Ammon's horn (tissue), 1 donor: ENCODE results near the gene WDPCP.
"Not testable (repeated sequence)": the region's sequence is repeated elsewhere in the genome, so short reads cannot be mapped to it uniquely, and the experiment has no call there.

Experiments used
- DNase-seq: peaks from one replicate; pipeline ENCODE4 v3.0.0-alpha.2; 2016; ENCODE audit warnings: low spot score

The WDPCP gene

DNA sequence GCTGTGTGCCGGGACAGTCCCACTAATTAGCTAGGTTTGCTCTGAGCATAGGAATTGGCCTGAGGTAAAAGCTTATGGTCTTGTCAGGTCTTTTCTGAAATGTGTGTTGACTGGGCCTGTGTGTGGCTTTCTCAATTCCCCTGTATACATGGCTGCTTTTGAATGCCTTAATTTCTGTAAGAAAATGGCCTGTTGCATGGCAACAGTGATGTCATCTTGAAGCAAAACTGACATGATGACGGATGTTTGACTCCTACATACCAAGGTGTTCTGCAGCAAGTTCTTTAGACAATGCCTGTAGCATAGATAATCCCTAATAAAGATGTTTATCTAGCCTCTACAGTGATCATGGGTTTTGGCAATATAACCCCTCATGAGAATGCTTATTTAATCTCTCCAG is 339.1 kb downstream of the WDPCP start:
- DNase-seq = no peak

- no peak for DNase-seq
These were observed 345.5 kb downstream of the WDPCP start for GRCh38 chr2:63242747-63243146.

GRCh38 chr2:63225964-63226686 is 362.2 kb downstream of the WDPCP start:
- DNase-seq = no peak

- no peak for DNase-seq
These were observed 369.3 kb downstream of the WDPCP start for GRCh38 chr2:63218800-63219526.

GRCh38 chr2:63195310-63195709 is 393.0 kb downstream of the WDPCP start:
- DNase-seq = no peak

- no peak for DNase-seq
These were observed 394.1 kb downstream of the WDPCP start for GRCh38 chr2:63194175-63194574.

GRCh38 chr2:63192889-63193774 is 395.1 kb downstream of the WDPCP start:
- no peak for DNase-seq

DNA sequence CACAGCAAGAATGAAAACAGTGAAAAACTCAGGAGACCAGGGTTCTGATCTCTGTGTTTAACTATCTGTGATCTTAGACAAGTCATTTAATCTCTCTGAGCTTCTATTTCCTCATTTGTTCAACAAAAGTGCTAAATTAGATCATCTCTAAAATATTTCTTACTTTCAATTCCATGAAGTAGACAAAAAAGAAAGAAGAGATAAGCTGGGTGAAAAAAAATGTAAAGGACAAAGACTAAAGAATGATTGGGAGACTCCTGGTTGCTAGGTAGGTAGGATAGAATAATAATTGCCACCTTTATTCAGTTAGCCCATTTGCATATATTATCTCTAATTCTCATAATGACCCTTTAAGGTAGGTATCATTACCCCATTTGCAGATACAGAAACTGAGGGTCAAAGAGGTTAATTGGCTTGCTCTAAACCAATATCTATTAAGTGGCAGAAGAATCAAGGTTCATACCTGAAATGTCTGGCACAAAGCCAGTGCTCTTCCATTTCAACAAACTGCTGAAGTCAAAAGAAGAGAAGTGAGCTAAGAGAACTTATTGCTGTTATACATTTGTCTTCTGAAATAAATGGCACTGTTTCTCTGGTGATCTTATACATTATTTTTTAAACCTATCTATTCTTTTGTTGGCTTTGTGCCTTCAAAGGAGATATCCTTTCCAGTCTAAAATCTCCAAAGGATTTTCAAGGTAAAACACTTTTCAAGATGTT is 395.9 kb downstream of the WDPCP start:
- no peak for DNase-seq

- no peak for DNase-seq
These were observed 399.3 kb downstream of the WDPCP start for GRCh38 chr2:63189026-63189425.

DNA sequence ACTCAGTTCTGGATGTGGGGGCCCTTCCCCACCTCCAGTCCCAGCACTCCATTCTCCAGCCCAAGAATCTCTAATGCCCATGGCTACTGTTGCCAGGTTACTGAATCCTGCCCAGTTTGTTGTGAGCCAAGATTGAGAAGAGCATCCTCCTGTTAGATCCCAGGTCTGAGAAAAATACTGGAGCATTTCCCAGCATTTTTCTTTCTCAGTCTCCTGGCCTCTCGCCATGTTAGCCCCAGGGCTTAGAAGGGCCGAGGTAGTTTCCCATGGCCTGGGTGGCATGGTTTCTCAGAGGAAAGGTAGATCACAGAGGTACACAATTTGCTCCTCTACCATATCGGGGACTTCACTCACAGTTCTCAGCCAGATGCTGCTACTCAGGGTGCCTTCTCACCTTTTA is 401.9 kb downstream of the WDPCP start:
- no peak for DNase-seq

DNA sequence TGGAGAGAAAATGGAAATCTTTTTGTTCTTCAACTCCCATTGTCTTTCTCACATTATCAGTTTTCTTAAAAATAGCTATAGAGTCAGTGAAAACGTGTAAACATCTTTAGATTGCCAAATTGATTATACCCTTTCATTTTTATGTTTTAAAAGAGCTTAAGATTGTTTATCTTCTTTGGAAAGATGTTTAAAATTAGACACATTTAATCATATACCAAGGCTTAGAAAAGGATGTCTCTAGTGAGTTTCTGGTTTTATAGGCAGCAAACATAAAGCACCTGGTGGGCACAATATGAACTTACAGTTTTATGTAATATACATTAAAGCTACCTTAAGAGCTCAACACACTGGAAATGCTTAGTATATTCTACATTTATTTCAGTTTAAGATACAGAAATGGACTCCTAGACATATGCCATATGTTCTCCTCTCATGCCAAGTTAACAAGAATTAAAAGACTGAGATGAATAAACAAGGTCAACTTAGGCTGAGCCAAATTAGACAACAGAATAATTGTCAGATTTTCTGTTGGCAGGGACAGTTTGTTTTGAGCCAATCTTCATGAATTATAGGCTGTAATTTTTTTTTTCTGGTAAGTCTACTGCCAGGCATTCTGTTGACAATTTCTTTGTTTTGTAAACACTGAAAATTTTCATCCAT is 425.0 kb downstream of the WDPCP start:
- no peak for DNase-seq

GRCh38 chr2:63159262-63159661 is 429.0 kb downstream of the WDPCP start:
- no peak for DNase-seq

GRCh38 chr2:63136683-63137082 is 451.6 kb downstream of the WDPCP start:
- DNase-seq = not testable (repeated sequence)

DNA sequence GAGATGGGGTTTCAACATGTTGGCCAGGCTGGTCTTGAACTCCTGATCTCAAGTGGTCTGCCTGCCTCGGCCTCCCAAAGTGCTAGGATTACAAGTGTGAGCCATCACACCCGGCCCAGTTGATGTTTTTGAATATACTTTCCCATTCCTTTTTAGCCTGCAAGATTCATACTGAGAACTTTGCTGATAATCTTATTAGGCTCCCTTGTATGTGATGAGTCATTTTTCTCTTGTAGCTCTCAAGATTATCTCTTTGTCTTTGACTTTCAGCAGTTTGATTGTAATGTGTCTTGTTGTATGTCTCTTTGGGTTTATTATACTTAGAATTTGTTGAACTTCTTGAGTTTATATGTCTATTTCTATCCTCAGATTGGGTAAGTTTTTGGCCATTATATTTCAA is 456.3 kb downstream of the WDPCP start:
- DNase-seq = no peak

DNA sequence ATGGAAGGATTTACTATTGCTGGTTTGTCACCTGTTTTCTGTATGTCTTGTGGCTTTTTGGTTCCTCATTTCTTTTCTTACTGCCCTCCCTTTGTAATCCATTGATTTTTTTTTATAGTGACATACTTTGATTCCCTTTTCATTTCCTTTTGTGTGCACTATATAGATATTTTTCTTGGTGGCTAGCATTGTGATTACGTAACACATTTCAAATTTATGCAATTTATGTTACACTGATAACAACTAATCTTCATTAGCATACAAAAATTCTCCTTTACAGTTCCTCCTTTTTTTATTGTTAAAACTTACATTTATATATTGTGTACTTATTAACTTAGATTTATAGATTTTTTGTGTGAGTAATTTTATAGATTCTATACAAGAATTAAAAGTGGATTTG is 457.1 kb downstream of the WDPCP start:
- no peak for DNase-seq

- DNase-seq = no peak
These were observed 460.7 kb downstream of the WDPCP start for GRCh38 chr2:63127594-63127993.

DNA sequence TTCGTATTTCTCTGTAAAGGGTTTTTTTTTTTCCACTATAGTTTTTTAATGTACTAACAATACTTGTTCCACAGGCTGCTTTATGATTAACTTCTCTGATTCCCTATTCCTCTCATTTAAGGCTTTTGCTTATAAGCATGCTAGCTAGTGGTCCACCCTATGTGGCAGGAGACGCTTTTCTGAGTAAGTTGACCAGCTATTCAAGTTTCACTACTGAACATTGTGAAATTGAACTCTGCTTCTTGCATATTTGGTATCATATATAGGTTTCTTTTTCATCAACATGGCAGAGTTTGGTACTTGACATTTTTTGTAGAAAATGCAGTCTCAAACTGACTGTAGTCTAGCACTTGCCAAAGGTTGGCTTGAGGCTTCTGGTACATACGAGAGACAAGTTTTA is 463.4 kb downstream of the WDPCP start:
- no peak for DNase-seq

GRCh38 chr2:63124218-63124617 is 464.1 kb downstream of the WDPCP start:
- DNase-seq = no peak

GRCh38 chr2:63122921-63123320 is 465.4 kb downstream of the WDPCP start:
- no peak for DNase-seq

- DNase-seq = no peak
These were observed 467.0 kb downstream of the WDPCP start for GRCh38 chr2:63121055-63121834.

DNA sequence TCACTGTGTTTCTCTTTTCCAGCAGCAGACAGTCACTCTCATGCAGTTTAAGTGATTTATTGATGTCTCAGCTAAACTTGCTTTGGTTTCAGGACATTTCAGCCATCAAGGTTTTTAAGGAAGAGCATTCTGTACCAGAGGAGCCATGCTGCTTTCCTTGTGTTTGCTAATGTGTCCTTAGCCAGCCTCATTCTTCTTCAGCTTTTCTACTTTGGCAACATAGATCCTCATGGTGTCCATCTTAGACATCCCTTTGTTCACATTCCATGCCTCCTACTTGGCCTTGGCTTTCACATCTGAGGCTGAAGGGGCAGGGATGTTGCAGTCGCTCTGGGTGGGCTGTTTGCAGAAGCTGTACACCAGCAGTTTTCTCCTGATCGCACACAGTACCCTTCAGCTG is 469.5 kb downstream of the WDPCP start:
- no peak for DNase-seq
